ENCODE measurements around the gene PTPN1. TPM values are rescaled to one million over a fixed set of nuclear protein-coding genes. Genes with fewer than 3 reads are reported as not detected.

The PTPN1 gene
- polyA plus RNA-seq, 1 of the 3 experiments (the other 2 are of a cell fraction): 23.6 TPM

GRCh38 chr20:50527068-50527605, 17.0 kb downstream of the PTPN1 start (continued):
- TF ChIP-seq GABPA (IDR thresholded peaks at IDR 0.05; ENCODE audit: low read depth) (no peak), IRF3 (IDR thresholded peaks at IDR 0.05; ENCODE audit: low read depth, low read length) (no peak), CHD2 (IDR thresholded peaks at IDR 0.05; ENCODE audit: low read length, partially characterized antibody) (no peak), MEF2A (IDR thresholded peaks at IDR 0.05; ENCODE audit: borderline replicate concordance, low read depth) (no peak)

GRCh38 chr20:50528129-50528528, 17.9 kb downstream of the PTPN1 start:
- H4K20me1 ChIP-seq (ENCODE audit: insufficient read depth): peaks cover 51% of the 10 kb centered on the region
- no peak overlapping the region for H3K4me3 ChIP-seq (ENCODE audit: low read depth in 2 of 2, low read length in 1 of 2)

More at GRCh38 chr20:50528129-50528528, 17.9 kb downstream of the PTPN1 start:
- Histone ChIP-seq H3K79me2 (ENCODE audit: insufficient read depth) (peaks cover 100% of the 10 kb centered on the region), H3K9me2 (no peaks in the 10 kb centered on the region), H3K36me3 (replicated peaks in 1 of 2; ENCODE audit: control insufficient read depth in 1 of 2, insufficient read depth in 2 of 2, low read length in 1 of 2) (no peaks in the 10 kb centered on the region), H3K27me3 (ENCODE audit: insufficient read depth) (no peaks in the 10 kb centered on the region), H2AFZ (ENCODE audit: low read depth) (no peak overlapping the region), H3K9me3 (no peaks in the 10 kb centered on the region), H3K4me1 (ENCODE audit: control insufficient read depth in 1 of 2, insufficient read depth in 2 of 2, low read depth in 1 of 2, low read length in 1 of 2) (peaks cover 7 to 21% of the 10 kb centered on the region in 2 experiments; a peak in 3 of 4 replicates), H3F3A (replicated peaks; ENCODE audit: insufficient read depth) (peaks cover 17% of the 10 kb centered on the region), H3K27ac (ENCODE audit: low read depth in 2 of 2, low read length in 1 of 2) (no peak overlapping the region), H3K9ac (no peak overlapping the region), H3K4me2 (no peak overlapping the region)
- TF ChIP-seq MEF2A (IDR thresholded peaks at IDR 0.05; ENCODE audit: borderline replicate concordance, low read depth): no peak
- TF ChIP-seq RAD21 (IDR thresholded peaks at IDR 0.05; ENCODE audit: low read length): no peak
- no peak for TF ChIP-seq JUND (IDR thresholded peaks at IDR 0.05)
- TF ChIP-seq CTCF (IDR thresholded peaks at IDR 0.05): no peak
- no peak for TF ChIP-seq TCF12 (IDR thresholded peaks at IDR 0.05)
- TF ChIP-seq POLR2AphosphoS5 (IDR thresholded peaks at IDR 0.05; ENCODE audit: low read depth, low read length): no peak
- TF ChIP-seq SMC3 (IDR thresholded peaks at IDR 0.05; ENCODE audit: low read depth, low read length): no peak
- TF ChIP-seq RCOR1 (IDR thresholded peaks at IDR 0.05; ENCODE audit: low read length): no peak
- no peak for TF ChIP-seq ELF1 (IDR thresholded peaks at IDR 0.05)
- no peak for TF ChIP-seq GATA2 (CRISPR knock-in tag; IDR thresholded peaks at IDR 0.05)
- TF ChIP-seq EZH2phosphoT487 (IDR thresholded peaks at IDR 0.05; ENCODE audit: borderline replicate concordance, low read depth): no peak
- TF ChIP-seq SIN3A (IDR thresholded peaks at IDR 0.05; ENCODE audit: borderline replicate concordance, low read depth, low read length): no peak
- no peak for DNase-seq
- POLR2A ChIA-PET: interaction anchor here (0.6 kb wide), 1 partner anchor 47 kb away, joined by 3 read pairs; no protein-coding TSS in a partner anchor
- CTCF ChIA-PET: interaction anchor here (0.7 kb wide), 1 partner anchor 12 kb away, joined by 3 read pairs; no protein-coding TSS in a partner anchor
- WGBS (ENCODE audit: low lambda C conversion rate): 99% methylated on average over 6 of the region's 6 CpGs
